Activated T-cell treated with anti-CD3 and anti-CD28 coated beads, Interleukin-2, amount 50 U/mL, for 72 hours (primary cell): Measurements from ENCODE around the gene CD300LG. TPM values are rescaled to one million over a fixed set of nuclear protein-coding genes. Genes with fewer than 3 reads are reported as not detected.

Source experiments
- ATAC-seq, 2 donors: fragments of 150-1000 bp; cut with Tn5 transposase; replicated peaks in 1 of 2; 2 replicates each; pipeline ENCODE4 v1.10.0; 2021; ENCODE audit warnings: moderate library complexity in 2 of 2, mild to moderate bottlenecking in 1 of 2
- DNase-seq, 2 donors: peaks; one replicate each; pipeline ENCODE4 v3.0.0; 2021 to 2022; ENCODE audit warnings: mixed read lengths in 1 of 2
- H3K27ac Mint-ChIP-seq: one replicate; pipeline ENCODE4 v1.8.0; 2022; ENCODE audit warnings: mild to moderate bottlenecking, moderate library complexity, mixed read lengths
- H3K27me3 Mint-ChIP-seq: one replicate; pipeline ENCODE4 v1.8.0; 2022; ENCODE audit warnings: low read depth, mixed read lengths
- H3K36me3 Mint-ChIP-seq, 2 donors: one replicate each; pipeline ENCODE4 v1.8.0; 2022; ENCODE audit warnings: mixed read lengths in 2 of 2, mild to moderate bottlenecking in 1 of 2; ENCODE audit not compliant: insufficient read depth in 2 of 2
- H3K4me1 Mint-ChIP-seq: one replicate; pipeline ENCODE4 v1.8.0; 2022; ENCODE audit warnings: low read depth, mixed read lengths
- H3K4me3 Mint-ChIP-seq, 2 donors: one replicate each; pipeline ENCODE4 v1.8.0; 2022; ENCODE audit warnings: mild to moderate bottlenecking in 2 of 2, mixed read lengths in 2 of 2, moderate library complexity in 2 of 2
- H3K9me3 Mint-ChIP-seq, 2 donors: one replicate each; pipeline ENCODE4 v1.8.0; 2022; ENCODE audit warnings: mixed read lengths in 2 of 2
- total RNA-seq, 2 donors: library from RNA; stranded (reverse); gene quantifications; one replicate each; pipeline ENCODE4 v1.2.3, GENCODE V29; 2022

CD300LG gene
- total RNA-seq, 2 donors from 2014 or later = not detected

DNA sequence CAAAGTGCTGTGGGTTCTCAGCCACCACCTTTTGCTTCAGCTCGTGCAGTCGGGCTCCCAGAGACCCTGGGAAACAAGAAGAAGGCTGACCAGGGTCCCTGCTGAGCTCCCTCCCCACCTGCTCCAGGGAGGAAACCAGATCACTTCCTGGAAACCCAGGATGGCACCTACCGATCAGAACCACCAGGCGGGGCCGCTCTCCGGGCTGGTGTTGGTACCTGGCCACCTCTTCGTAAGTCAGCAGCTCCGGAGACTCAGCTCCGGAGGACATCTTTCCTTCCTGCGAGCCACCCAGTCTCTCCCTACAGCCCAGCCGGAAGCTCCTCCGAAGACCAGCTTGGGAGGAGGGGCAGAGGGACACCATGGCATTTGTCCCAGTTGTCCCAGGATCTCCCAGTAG is 33.0 kb upstream of the CD300LG start:
- Mint-ChIP-seq H3K27me3 (peaks cover 6% of the 10 kb centered on the region), H3K27ac (no peak overlapping the region), H3K4me1 (no peaks in the 10 kb centered on the region), H3K4me3 (no peak overlapping the region), H3K9me3 (no peaks in the 10 kb centered on the region), H3K36me3 (no peaks in the 10 kb centered on the region)
- ATAC-seq = no peak
- no peak for DNase-seq

DNA sequence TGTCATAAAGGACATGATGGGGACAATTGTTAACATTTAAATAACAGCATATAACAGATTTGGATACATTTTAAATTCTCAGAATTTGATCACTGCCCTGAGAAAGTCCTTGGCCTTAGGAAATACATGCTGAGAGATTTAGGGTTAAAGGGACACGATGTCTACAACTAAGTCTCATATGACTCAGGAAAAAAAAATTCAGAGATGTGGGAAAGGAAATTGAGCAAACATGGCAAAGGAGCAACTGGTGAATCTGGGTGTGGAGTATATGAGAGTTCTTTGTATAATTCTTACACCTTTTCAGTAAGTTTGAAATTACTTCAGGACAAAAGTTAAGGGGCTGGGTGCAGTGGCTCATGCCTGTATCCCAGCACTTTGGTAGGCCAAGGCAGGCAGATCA is 32.3 kb upstream of the CD300LG start:
- peaks cover 6% of the 10 kb centered on the region for H3K27me3 Mint-ChIP-seq
- no peaks in the 10 kb centered on the region for H3K9me3 Mint-ChIP-seq
- H3K36me3 Mint-ChIP-seq = no peaks in the 10 kb centered on the region
- peaks cover 4% of the 10 kb centered on the region for H3K4me1 Mint-ChIP-seq
- no peak overlapping the region for H3K4me3 Mint-ChIP-seq
- no peak for DNase-seq
- ATAC-seq = no peak
- no peak overlapping the region for H3K27ac Mint-ChIP-seq

DNA sequence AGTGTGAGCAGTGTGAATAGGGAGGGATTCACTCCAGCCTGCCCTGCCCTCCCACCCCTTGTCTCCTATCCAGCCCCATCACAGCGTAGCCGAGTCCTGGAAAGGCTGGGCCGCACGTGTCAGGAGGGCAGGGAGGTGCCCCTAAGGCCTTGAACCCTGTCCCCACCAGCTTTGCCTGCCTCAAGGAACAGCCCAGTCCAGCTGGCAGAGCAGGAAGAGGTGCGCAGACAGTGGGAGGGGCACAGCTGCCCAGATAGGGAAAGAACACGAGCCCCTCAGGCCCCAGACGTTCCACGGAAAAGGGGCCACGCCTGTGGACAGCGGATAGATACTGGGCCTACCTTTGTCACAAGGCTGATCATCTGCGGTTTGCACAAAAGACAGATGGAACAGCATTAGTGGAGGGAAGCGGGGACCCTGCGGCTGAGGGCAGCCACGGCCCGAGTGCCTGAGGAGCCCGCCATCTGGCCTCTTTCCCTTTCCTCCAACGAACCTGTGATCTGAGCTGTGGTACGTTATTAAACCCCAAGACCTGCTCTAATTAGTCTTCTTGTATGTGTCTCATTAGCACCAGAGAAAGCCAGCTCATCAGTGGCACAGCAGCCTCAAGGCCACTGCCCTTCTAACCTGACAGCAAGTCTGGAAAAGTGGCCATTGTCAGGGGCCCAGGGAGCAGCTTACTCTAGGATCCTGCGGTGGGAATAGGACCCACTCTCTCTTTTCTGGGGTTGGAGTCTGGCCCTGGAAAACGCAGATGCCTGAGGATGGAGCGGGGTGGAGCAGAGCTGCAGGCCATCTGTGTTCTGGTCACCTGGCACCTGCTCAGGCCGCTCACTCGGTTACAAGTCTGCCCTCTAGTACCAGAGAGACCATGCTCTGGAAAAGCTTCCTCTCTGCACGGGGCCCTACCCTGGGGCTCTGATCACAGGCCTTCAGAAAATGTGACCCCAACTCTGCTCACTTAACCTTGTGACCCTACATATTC is 30.3 kb upstream of the CD300LG start:
- Mint-ChIP-seq H3K36me3 (no peaks in the 10 kb centered on the region), H3K27ac (no peak overlapping the region), H3K4me3 (no peak overlapping the region), H3K9me3 (no peaks in the 10 kb centered on the region), H3K27me3 (peaks cover 6% of the 10 kb centered on the region), H3K4me1 (peaks cover 7% of the 10 kb centered on the region)
- DNase-seq = no peak
- ATAC-seq = no peak

DNA sequence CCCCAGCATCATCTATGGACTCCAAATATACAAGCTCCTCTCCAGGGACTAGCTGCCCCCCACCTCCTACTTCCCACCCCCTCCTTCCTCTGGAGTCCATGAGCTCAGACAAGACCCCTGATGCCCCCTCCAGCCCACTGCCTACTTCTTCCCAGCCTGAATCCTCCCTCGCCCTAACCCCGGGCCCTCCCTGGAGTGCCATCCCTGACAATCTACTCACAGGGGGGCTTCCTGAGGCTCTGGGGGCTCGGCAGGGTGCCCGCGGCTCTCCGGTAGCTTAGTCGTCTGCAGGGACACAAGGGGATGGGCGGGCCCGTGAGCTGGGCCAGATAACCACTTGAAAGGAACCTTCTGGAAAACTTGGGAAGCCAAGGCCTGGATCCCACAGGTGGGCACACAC is 29.1 kb upstream of the CD300LG start:
- Mint-ChIP-seq H3K36me3 (no peaks in the 10 kb centered on the region), H3K9me3 (no peaks in the 10 kb centered on the region), H3K4me1 (peaks cover 7% of the 10 kb centered on the region), H3K27me3 (peaks cover 6% of the 10 kb centered on the region), H3K27ac (no peak overlapping the region), H3K4me3 (no peak overlapping the region)
- no peak for DNase-seq
- no peak for ATAC-seq

DNA sequence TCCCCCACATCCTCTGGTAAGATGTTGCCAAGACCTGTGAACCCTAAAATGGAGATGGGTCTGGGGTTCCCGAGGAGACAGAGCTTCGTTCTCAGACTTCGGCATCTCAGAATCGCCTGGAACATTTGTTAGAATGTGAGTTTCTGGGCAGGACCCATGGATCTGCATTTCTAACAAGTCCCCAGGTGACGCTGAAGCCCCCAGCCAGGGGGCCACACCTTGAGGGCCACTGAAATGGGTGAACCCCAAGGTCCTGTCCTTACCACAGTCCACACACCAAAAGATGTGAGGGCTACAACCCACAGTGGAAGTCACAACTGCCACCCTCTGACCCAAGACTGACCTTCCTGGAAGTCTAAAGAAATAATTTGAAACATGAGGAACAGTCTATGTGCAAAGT is 28.0 kb upstream of the CD300LG start:
- ATAC-seq (no peak), DNase-seq (no peak)
- Mint-ChIP-seq H3K4me1 (peaks cover 7% of the 10 kb centered on the region), H3K4me3 (no peak overlapping the region), H3K9me3 (no peaks in the 10 kb centered on the region), H3K27ac (no peak overlapping the region), H3K36me3 (no peaks in the 10 kb centered on the region), H3K27me3 (no peaks in the 10 kb centered on the region)

DNA sequence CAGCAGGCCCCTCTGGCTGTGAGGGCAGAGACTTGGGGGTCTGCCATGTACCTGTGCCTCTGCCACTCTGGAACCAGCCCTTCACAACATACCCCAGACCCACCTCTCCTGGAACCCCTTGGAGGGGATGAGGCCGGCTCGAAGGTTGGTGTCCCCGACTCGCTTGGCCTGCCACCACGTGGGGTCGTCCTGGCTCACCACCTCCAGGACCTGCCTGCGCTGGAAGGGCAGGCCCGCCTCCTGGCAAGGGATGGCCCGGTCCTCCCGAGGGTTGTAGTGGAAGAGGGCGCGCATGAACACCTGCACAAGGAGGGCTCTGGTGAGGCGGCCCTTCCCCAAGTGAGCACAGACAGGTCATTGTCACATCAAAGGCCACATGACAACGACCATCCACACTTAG is 26.2 kb upstream of the CD300LG start:
- H3K4me3 Mint-ChIP-seq = no peak overlapping the region
- ATAC-seq (no peak), DNase-seq (no peak)
- H3K27ac Mint-ChIP-seq = no peak overlapping the region
- no peaks in the 10 kb centered on the region for H3K27me3 Mint-ChIP-seq
- H3K9me3 Mint-ChIP-seq = no peaks in the 10 kb centered on the region
- H3K36me3 Mint-ChIP-seq = no peaks in the 10 kb centered on the region
- H3K4me1 Mint-ChIP-seq = peaks cover 7% of the 10 kb centered on the region

DNA sequence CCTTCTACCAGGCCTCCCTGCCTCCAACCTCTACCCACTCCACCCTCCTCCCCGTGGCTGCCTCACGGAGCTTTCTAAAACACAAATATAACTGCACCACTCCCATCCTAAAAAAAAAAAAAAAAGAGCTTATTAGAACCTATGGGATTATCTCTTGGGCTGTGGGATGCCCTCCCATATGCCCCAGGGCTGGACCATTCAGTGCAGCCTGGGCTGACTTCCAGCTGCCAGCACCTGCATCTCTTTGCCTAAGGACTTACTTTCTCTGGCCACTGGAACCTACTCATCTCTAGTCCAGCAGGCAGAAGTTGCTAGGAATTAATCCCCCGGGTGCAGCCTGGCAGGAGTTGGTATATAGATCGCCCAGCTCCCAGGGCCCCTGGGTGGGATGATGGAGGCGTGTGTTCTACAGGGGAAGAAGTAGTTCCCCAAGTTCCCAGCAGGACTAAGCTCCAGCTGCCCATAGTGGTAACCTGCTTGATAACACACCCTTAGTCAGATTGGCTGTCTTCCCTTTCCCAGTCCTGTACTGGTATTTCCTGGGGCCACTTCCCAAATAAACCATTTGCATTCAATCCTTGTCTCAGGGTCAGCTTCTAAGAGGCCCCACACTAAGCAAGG is 24.3 kb upstream of the CD300LG start:
- DNase-seq = no peak
- H3K4me3 Mint-ChIP-seq = no peak overlapping the region
- H3K27me3 Mint-ChIP-seq = no peaks in the 10 kb centered on the region

DNA sequence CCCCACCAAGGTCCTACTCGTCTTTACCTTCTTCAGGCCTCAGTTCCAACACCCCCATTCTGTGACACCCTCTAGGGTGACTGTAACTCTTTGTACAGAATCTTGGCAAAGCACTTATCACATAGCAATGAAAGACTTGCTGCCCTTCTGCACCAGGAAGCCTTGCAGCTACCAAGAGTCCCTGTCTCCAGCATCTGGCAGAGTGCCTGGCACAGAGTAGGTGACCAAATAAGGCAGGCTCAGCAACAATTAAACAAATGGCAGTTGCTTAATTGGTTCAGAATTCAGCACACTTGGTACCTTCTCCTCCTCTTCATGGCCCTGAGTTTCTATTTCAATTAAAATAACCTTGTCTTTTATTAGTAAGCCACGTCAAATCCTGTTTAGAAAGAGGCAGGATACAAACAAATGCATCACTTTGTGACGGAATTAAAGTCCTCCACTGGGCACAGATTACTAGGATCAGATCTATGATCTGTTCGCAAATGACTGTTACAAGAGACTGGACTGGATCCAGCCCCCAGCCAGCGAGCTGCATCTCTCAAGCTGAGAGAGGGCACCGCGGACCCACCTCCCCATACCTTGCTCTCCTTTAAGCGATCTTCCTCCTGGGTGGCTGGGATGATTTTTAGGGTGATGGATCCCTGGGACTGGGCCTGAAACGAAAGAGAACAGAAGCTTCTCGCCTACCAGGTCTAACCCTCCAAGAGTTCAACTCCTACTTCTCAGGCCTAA is 23.5 kb upstream of the CD300LG start:
- Mint-ChIP-seq H3K27ac (no peak overlapping the region), H3K4me1 (peaks cover 7% of the 10 kb centered on the region), H3K4me3 (no peak overlapping the region), H3K9me3 (no peaks in the 10 kb centered on the region), H3K27me3 (no peaks in the 10 kb centered on the region), H3K36me3 (no peaks in the 10 kb centered on the region)
- no peak for ATAC-seq
- no peak for DNase-seq

More for the DNA sequence above, 24.3 kb upstream of the CD300LG start:
- H3K4me1 Mint-ChIP-seq = peaks cover 7% of the 10 kb centered on the region
- H3K27ac Mint-ChIP-seq = no peak overlapping the region
- H3K36me3 Mint-ChIP-seq = no peaks in the 10 kb centered on the region
- H3K9me3 Mint-ChIP-seq = no peaks in the 10 kb centered on the region
- no peak for ATAC-seq

DNA sequence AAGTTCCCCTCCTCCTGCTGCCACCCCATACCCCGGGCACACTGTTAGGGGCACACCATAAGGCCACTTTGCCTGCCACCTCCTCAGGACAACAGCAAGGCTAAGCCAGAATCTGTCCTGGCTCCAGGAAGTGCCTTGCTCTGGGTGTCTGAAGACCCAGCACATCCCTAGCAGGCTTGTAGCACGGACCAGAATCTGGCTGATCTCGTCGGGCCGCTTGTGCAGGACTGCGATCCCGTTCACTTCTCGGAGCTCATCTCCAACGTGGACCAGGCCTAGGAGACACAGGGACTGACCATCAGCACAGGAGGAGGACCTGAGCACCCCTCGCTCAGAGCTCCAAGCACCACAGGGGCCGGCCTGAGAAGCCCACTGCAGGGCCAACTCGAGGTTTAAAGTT is 21.4 kb upstream of the CD300LG start:
- Mint-ChIP-seq H3K9me3 (no peaks in the 10 kb centered on the region), H3K36me3 (no peaks in the 10 kb centered on the region), H3K4me3 (no peak overlapping the region), H3K27ac (no peak overlapping the region), H3K4me1 (peaks cover 4% of the 10 kb centered on the region), H3K27me3 (peaks cover 6% of the 10 kb centered on the region)
- no peak for DNase-seq
- ATAC-seq = no peak

DNA sequence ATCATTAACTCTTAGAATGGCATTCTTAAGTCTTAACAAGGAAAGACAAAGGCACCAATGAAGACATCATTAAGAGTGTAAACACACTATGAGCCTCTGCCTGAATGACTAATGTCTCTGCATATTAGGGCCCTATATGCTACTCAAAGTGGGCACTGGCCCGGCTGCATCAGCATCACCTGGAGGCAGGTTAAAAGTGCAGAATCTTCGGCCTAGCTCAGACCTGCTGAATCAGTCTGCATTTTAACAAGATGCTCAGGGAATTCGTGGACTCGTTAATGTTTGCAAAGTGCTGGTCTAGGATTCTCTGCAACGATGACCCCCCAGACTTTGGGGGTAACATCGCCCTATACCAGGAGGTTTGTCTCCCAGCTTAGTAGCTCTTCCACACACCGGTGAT is 20.8 kb upstream of the CD300LG start:
- no peak overlapping the region for H3K27ac Mint-ChIP-seq
- DNase-seq (no peak), ATAC-seq (no peak)
- no peak overlapping the region for H3K4me3 Mint-ChIP-seq
- no peaks in the 10 kb centered on the region for H3K9me3 Mint-ChIP-seq
- peaks cover 12% of the 10 kb centered on the region for H3K27me3 Mint-ChIP-seq
- no peaks in the 10 kb centered on the region for H3K36me3 Mint-ChIP-seq
- H3K4me1 Mint-ChIP-seq = peaks cover 10% of the 10 kb centered on the region

DNA sequence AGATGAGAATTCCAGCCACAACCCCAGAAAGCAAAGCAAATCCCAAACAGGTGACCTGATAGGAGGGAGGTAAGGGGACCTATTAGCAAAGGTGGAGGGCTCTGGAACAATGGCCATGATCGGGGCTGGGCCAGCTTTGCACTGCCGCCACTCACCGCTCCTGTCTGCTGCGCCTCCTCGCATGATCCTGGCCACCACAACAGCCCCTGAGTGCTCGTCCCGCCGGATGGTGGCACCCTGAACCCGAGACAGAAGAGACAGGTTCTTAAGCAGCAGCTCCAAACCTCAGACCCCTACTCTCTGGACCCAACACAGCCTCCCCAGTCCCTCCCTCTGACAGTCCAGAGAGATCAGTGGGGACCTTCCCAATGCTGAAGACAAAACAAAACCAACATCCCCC is 19.4 kb upstream of the CD300LG start:
- ATAC-seq (no peak), DNase-seq (no peak)
- Mint-ChIP-seq H3K27ac (no peak overlapping the region), H3K27me3 (peaks cover 25% of the 10 kb centered on the region), H3K36me3 (no peaks in the 10 kb centered on the region), H3K4me1 (peaks cover 19% of the 10 kb centered on the region), H3K4me3 (no peak overlapping the region), H3K9me3 (no peaks in the 10 kb centered on the region)

DNA sequence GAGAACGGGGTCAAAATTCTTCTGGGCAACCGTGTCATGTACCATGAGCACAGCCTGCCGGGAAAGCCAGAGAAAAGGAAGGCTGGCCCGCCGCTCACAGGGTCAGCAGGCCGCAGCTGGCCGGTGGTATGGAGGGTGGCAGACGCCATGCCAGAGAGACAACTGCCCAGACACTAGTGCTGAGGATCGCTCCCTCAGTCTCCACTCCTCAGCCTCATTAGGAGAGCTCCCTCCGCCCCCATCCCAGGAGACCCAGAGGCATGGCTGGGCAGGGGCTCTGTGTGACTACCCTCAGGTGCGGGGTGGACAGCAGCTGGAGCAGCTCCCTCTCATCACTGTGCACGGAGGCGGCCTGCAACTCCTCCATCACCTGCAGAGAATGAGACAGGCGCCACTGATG is 17.2 kb upstream of the CD300LG start:
- Mint-ChIP-seq H3K9me3 (no peaks in the 10 kb centered on the region), H3K27me3 (peaks cover 40% of the 10 kb centered on the region), H3K4me3 (no peak overlapping the region), H3K4me1 (peaks cover 27% of the 10 kb centered on the region), H3K27ac (no peak overlapping the region), H3K36me3 (peaks cover 0 to 5% of the 10 kb centered on the region in 2 donors)
- no peak for ATAC-seq
- no peak for DNase-seq

DNA sequence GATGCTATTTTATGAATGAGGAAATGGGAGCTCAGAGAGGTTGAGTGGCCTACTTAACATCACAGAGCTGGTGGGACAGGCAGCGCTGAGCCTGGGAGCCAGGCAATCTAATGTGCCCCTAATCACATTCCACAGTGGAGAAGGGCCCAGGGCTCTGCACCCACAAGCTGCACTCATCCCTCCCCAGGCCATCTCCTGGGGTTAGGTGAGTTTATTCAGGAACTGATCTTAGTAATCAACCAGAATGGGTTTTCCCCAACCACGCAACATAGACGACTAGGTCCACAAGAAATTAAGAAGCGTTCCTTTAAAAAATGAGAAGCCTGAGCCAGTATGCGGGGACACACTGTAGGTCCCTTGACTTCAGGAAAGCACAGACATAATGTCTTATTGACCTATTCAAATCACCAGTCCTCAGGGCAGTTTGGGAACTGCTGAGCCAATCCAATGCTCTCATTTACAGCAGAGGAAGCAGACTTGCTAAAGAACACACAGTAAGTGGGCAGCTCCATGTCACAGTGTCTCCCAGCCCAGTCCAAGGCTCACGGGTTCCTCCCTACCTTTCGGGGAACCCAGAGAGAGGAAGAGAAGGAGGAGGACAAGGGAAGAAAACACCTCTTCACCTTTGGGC is 16.4 kb upstream of the CD300LG start:
- H3K9me3 Mint-ChIP-seq = no peaks in the 10 kb centered on the region
- peak overlapping the region in 1 of 2 donors; percentile 32 for H3K4me3 Mint-ChIP-seq
- H3K27ac Mint-ChIP-seq = no peak overlapping the region
- H3K4me1 Mint-ChIP-seq = peaks cover 27% of the 10 kb centered on the region
- ATAC-seq (peak; percentile 78 to 80), DNase-seq (peak; percentile 39 to 46)
- H3K36me3 Mint-ChIP-seq = peaks cover 0 to 5% of the 10 kb centered on the region in 2 donors
- peaks cover 40% of the 10 kb centered on the region for H3K27me3 Mint-ChIP-seq
